NB4 (cell line): ENCODE data around the gene PRDM7.

Experiments
- CTCF ChIP-seq: IDR thresholded peaks from one replicate; pipeline ENCODE4 v1.5.1; 2012; ENCODE audit warnings: low read depth, low read length
- MAX ChIP-seq: IDR thresholded peaks from 2 replicates; pipeline ENCODE4 v1.6.1; 2011; ENCODE audit warnings: low read depth, low read length

GRCh38 chr16:90033387-90033786, 43.7 kb downstream of the PRDM7 start:
- TF ChIP-seq MAX (no peak), CTCF (no peak)
